Loucy (cell line): ENCODE data around the gene DRAXIN.

ENCODE experiments used
- H2AFZ ChIP-seq: fragments of 200-600 bp; sonication (generic); 2 replicates; pipeline ENCODE4 v1.6.0; 2016; ENCODE audit warnings: antibody characterized with exemption, mild to moderate bottlenecking, low read length, moderate library complexity
- H3F3A ChIP-seq: fragments of 200-600 bp; 2 replicates; pipeline ENCODE4 v1.6.0; 2016; ENCODE audit warnings: antibody characterized with exemption, low read depth, mild to moderate bottlenecking
- H3K27me3 ChIP-seq: fragments of 200-600 bp; sonication (generic); 2 replicates; pipeline ENCODE4 v1.6.1; 2014; ENCODE audit warnings: low read length, mild to moderate bottlenecking; ENCODE audit not compliant: insufficient read depth, poor library complexity, severe bottlenecking
- H3K36me3 ChIP-seq: fragments of 200-600 bp; sonication (generic); 2 replicates; pipeline ENCODE4 v1.6.1; 2016; ENCODE audit warnings: low read length; ENCODE audit not compliant: insufficient read depth
- H3K4me1 ChIP-seq: fragments of 200-600 bp; sonication (generic); 2 replicates; pipeline ENCODE4 v1.5.1; 2014; ENCODE audit warnings: low read length, mild to moderate bottlenecking; ENCODE audit not compliant: insufficient read depth, poor library complexity, severe bottlenecking
- H3K4me2 ChIP-seq: fragments of 200-600 bp; sonication (generic); 2 replicates; pipeline ENCODE4 v1.6.0; 2014; ENCODE audit warnings: antibody characterized with exemption, low read length, low read depth, mild to moderate bottlenecking; ENCODE audit not compliant: poor library complexity, severe bottlenecking
- H3K4me3 ChIP-seq: fragments of 200-600 bp; sonication (generic); 2 replicates; pipeline ENCODE4 v1.5.1; 2014; ENCODE audit warnings: low read length, mild to moderate bottlenecking, mixed read lengths; ENCODE audit not compliant: poor library complexity, severe bottlenecking
- H3K79me2 ChIP-seq: fragments of 200-600 bp; sonication (generic); 2 replicates; pipeline ENCODE4 v1.6.1; 2014; ENCODE audit warnings: low read length; ENCODE audit not compliant: insufficient read depth
- H3K9ac ChIP-seq: fragments of 200-600 bp; sonication (generic); 2 replicates; pipeline ENCODE4 v1.6.0; 2014; ENCODE audit warnings: mild to moderate bottlenecking, low read depth, low read length, moderate library complexity; ENCODE audit not compliant: poor library complexity, severe bottlenecking
- H3K9me2 ChIP-seq: fragments of 200-600 bp; sonication (generic); replicated peaks from 2 replicates; pipeline ENCODE4 v1.6.1; 2016; ENCODE audit warnings: low read depth, low read length, mixed read lengths
- H3K9me3 ChIP-seq: fragments of 200-600 bp; sonication (generic); 2 replicates; pipeline ENCODE4 v1.6.1; 2014; ENCODE audit warnings: mild to moderate bottlenecking, antibody characterized with exemption, low read length, low read depth; ENCODE audit not compliant: insufficient read depth
- H4K20me1 ChIP-seq: fragments of 200-600 bp; sonication (generic); 2 replicates; pipeline ENCODE4 v1.6.0; 2014; ENCODE audit warnings: antibody characterized with exemption, low read length, mild to moderate bottlenecking; ENCODE audit not compliant: insufficient read depth, poor library complexity, severe bottlenecking
- EZH2phosphoT487 ChIP-seq: fragments of 200-600 bp; IDR thresholded peaks from 2 replicates; pipeline ENCODE4 v1.6.1; 2018; ENCODE audit warnings: antibody characterized with exemption, mild to moderate bottlenecking, moderate library complexity, borderline replicate concordance
- TF ChIP-seq, protein P1 (sequence below): fragments of 200-600 bp; sonication (generic); conservative IDR thresholded peaks from 2 replicates; pipeline ENCODE4 v1.5.1; 2014; ENCODE audit warnings: mild to moderate bottlenecking, antibody characterized with exemption, low read length

The DRAXIN gene

DNA sequence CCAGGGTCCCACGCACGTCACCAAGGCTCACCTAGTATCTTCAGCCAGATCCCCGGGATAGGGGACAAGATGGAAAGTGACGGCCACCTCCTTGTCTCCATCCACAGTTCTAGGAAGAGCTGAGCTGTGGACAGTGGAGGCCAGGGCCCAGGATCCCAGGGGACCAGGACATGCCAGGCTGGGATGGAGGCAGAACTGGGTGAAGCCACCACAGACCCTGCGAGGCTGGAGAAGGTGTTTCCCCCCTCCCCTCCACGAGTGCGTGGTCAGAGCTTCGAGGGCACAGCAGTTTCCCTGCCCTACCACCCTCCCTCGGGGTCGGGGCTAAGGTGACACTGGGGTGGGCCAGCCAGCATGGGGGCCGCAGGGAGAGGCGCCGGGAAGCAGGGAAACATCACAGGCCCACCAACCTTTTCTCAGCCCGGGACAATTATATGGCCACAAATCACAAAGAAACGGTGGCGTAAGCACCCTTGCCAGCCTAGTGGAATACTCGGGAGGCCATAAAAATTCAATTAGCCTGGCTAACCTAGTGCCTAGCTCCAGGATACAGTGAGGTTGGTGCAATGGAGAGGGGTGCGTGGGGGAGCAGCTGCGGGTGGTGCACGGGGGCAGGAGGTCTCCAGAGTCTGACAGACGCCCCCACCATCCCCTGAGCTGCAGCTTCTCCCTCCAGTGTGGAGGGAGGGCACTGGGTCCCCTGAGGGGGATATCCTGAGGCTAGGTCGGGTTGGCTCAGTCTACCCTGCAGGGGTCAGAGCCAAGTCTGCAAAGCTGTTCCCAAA, 13.4 kb downstream of the DRAXIN start:
- H3K27me3 ChIP-seq = no peaks in the 10 kb centered on the region
- peaks cover 13% of the 10 kb centered on the region for H3K4me1 ChIP-seq
- H3K4me2 ChIP-seq = no peak overlapping the region

DNA sequence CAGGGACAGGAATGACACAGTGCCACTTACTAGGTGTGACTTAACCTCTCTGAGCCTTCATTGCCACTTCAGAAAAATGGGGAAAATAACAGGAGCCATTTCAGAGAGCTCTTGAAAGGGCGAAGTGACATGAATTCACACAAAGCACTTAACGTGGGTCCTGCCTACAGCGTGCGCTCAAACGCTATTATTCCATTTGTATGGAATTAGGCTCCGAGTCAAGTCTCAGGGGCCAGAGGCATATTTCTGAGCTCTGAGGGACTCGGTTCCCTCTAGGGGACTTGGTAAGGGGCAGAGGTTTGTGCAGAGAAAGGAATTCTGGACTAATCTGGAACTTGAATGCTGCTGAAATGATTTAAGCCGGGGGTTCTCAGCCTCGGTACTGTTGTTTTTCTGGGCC, 14.1 kb downstream of the DRAXIN start:
- no peaks in the 10 kb centered on the region; the same call in 1 of the 2 replicates for H3K36me3 ChIP-seq
- H3K9ac ChIP-seq = no peak overlapping the region
- TF ChIP-seq, protein P1, sequence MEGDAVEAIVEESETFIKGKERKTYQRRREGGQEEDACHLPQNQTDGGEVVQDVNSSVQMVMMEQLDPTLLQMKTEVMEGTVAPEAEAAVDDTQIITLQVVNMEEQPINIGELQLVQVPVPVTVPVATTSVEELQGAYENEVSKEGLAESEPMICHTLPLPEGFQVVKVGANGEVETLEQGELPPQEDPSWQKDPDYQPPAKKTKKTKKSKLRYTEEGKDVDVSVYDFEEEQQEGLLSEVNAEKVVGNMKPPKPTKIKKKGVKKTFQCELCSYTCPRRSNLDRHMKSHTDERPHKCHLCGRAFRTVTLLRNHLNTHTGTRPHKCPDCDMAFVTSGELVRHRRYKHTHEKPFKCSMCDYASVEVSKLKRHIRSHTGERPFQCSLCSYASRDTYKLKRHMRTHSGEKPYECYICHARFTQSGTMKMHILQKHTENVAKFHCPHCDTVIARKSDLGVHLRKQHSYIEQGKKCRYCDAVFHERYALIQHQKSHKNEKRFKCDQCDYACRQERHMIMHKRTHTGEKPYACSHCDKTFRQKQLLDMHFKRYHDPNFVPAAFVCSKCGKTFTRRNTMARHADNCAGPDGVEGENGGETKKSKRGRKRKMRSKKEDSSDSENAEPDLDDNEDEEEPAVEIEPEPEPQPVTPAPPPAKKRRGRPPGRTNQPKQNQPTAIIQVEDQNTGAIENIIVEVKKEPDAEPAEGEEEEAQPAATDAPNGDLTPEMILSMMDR = no peak
- no peak for TF ChIP-seq EZH2phosphoT487
- H3K4me2 ChIP-seq = no peak overlapping the region
- H3K4me1 ChIP-seq = peaks cover 13% of the 10 kb centered on the region
- H3K9me2 ChIP-seq = no peaks in the 10 kb centered on the region
- no peaks in the 10 kb centered on the region for H3K27me3 ChIP-seq
- H3F3A ChIP-seq = no peaks in the 10 kb centered on the region
- no peaks in the 10 kb centered on the region for H3K9me3 ChIP-seq
- peaks cover 4% of the 10 kb centered on the region; the same call in 1 of the 2 replicates for H3K79me2 ChIP-seq
- H3K4me3 ChIP-seq = no peak overlapping the region
- no peaks in the 10 kb centered on the region for H4K20me1 ChIP-seq
- no peak overlapping the region for H2AFZ ChIP-seq

More for the DNA sequence above, 13.4 kb downstream of the DRAXIN start:
- TF ChIP-seq, protein P1 = no peak
- TF ChIP-seq EZH2phosphoT487 = no peak
- no peaks in the 10 kb centered on the region for H3K9me3 ChIP-seq
- no peaks in the 10 kb centered on the region for H4K20me1 ChIP-seq
- H2AFZ ChIP-seq = no peak overlapping the region
- no peaks in the 10 kb centered on the region for H3F3A ChIP-seq
- peaks cover 4% of the 10 kb centered on the region; the same call in 1 of the 2 replicates for H3K79me2 ChIP-seq
- no peak overlapping the region for H3K4me3 ChIP-seq
- no peaks in the 10 kb centered on the region; the same call in 1 of the 2 replicates for H3K36me3 ChIP-seq
- peak overlapping the region; percentile 35 for H3K9ac ChIP-seq
- H3K9me2 ChIP-seq = no peaks in the 10 kb centered on the region

GRCh38 chr1:11706292-11706691, 14.8 kb downstream of the DRAXIN start:
- no peaks in the 10 kb centered on the region for H3K27me3 ChIP-seq
- H4K20me1 ChIP-seq = no peaks in the 10 kb centered on the region
- H2AFZ ChIP-seq = no peak overlapping the region
- H3K79me2 ChIP-seq = peaks cover 4% of the 10 kb centered on the region; the same call in 1 of the 2 replicates
- no peaks in the 10 kb centered on the region for H3K9me2 ChIP-seq
- no peak overlapping the region for H3K4me3 ChIP-seq
- no peaks in the 10 kb centered on the region; the same call in 1 of the 2 replicates for H3K36me3 ChIP-seq
- H3K4me1 ChIP-seq = peaks cover 13% of the 10 kb centered on the region
- no peaks in the 10 kb centered on the region for H3K9me3 ChIP-seq
- TF ChIP-seq, protein P1 = no peak
- TF ChIP-seq EZH2phosphoT487 = no peak
- no peaks in the 10 kb centered on the region for H3F3A ChIP-seq
- H3K4me2 ChIP-seq = no peak overlapping the region
- H3K9ac ChIP-seq = no peak overlapping the region
